Measurements from ENCODE around the gene CYTH1. TPM values are rescaled to one million over a fixed set of nuclear protein-coding genes. Genes with fewer than 3 reads are reported as not detected.
"Not testable (repeated sequence)": the region's sequence is repeated elsewhere in the genome, so short reads cannot be mapped to it uniquely, and the experiment has no call there.

The CYTH1 gene
- total RNA-seq, 1 donor from 2014 or later: 54.7 TPM

DNA sequence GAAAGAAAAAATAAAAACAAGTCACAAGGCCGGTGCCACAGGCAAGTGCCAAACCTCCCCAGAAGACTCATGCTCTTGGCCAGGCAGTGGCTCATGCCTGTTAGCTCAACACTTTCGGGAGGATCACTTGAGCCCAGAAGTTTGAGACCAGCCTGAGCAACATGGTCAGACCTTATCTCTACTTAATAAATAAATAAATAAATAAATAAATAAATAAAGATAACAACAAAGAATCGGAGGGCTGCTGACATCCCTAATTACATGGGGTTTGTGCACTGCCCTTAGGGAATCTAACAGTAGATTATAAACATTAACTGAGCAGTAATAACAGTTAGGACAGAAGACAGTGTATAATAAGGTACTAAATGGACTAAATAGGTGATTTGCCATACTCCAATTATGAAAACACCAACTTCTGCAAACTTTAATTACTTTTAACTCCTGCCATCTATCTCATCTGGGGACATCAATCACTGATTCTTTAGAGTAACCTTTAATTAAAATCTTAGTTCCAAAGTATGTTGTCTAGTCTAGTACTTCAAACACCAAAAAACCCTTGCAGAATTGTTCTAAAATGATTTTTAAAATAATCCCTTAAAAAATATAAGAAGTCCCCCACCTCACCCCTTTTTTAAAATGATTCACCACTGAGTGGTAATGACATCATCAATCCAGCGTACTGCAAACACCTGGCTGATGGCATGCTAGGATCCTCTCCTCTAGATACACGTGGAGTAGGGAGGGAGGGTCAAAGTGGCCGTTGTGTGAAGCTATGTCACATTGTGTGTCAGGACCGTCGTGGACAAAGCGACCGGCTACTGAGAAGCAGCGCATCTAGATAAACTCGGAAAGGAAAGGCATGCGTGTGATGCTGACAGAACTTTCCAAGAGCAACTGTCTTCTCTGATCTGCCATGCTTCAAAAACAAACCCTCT lies 28.5 kb downstream of the CYTH1 start:
- no peak for ATAC-seq

- no peak for ATAC-seq
Observed at GRCh38 chr17:78751447-78752161, 30.5 kb downstream of the CYTH1 start.

DNA sequence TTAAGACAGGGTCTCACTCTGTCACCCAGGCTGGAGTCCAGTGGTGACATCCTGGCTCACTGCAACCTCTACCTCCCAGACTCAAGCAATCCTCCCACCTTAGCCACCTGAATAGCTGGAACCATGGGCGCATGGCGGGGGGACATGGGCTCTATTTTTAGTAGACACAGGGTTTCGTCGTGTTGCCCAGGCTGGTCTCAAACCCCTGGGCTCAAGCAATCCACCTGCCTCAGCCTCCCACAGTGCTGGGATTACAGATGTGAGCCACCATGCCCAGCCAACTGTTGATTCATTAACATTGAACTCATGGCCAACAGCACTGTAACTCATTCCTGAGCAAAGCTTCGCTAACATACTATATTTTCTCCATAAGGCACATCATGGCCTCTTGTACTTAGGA lies 31.1 kb downstream of the CYTH1 start:
- not testable (repeated sequence) for ATAC-seq

DNA sequence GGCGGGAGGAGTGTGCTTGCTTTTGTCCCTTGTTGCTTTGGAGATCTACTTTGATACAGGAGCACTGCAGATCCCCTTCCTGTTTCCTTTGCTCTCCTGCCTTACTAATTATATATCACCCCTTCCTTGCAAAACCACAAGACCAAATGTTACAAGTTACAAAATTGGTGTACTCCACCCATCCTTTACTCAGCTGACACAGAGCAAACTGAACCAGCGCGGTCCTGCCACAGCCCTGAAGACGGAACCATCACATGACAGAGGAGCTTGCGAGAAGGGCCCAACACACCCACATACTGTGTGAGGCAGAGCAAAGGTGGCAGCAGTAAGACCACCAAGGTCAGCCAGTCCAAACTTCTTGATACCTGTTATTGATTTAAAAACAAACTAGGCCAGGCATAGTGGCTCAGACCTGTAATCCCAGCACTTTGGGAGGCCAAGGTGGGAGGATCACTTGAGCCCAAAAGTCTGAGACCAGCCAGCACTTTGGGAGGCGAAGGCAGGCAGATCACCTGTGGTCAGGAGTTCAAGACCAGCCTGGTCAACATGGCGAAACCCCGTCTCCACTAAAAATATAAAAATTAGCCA lies 33.2 kb downstream of the CYTH1 start:
- peak; percentile 89 for ATAC-seq

GRCh38 chr17:78748048-78748729 lies 33.9 kb downstream of the CYTH1 start:
- peak; percentile 46 for ATAC-seq

- peak; percentile 41 for ATAC-seq
Observed at GRCh38 chr17:78747488-78747887, 34.6 kb downstream of the CYTH1 start.

GRCh38 chr17:78746949-78747269 lies 35.2 kb downstream of the CYTH1 start:
- ATAC-seq: no peak

- no peak for ATAC-seq
Observed at GRCh38 chr17:78746263-78746948, 35.7 kb downstream of the CYTH1 start.

DNA sequence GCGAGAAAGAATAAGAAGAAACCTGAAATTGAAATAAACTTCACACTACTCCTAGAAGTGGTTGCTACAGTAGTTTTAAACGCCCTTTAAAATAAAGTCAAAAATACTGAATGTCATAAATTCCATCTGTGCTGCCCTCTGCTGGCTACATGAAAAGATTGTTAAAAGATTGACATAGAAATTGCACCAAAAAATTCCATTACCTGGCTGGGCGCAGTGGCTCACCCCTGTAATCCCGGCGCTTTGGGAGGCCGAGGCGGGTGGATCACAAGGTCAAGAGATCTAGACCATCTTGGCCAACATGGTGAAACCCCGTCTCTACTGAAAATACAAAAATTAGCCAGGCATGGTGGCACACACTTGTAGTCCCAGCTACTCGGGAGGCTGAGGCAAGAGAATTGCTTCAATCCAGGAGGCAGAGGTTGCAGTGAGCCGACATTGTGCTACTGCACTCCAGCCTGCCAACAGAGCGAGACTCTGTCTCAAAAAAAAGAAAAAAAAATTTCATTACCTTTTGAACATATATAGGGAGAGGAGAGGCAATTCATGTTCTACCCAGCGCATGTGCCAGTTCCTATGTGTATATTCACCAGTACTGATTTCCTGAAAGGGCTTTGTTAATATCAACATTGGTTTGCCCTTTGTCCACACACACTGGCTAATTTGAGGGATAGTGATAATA lies 36.5 kb downstream of the CYTH1 start:
- no peak for ATAC-seq

DNA sequence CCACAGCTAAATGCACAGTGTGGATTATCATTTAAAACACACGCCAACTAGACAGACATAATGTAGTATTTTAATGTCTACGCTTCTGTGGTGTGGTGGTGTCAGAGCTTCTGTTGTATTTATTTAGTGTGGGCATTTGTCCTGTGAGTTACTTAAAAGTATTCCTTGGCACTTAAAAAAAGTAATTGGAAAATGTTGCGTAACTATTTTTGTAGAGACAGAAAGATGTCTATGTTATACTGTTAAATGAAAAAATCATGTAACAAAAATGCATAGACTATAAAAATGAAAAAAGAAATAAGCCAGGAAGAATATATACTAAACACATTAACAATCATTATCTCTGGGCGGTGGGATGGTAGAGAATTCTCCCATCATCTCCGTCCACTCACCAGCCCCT lies 39.2 kb downstream of the CYTH1 start:
- no peak for ATAC-seq

DNA sequence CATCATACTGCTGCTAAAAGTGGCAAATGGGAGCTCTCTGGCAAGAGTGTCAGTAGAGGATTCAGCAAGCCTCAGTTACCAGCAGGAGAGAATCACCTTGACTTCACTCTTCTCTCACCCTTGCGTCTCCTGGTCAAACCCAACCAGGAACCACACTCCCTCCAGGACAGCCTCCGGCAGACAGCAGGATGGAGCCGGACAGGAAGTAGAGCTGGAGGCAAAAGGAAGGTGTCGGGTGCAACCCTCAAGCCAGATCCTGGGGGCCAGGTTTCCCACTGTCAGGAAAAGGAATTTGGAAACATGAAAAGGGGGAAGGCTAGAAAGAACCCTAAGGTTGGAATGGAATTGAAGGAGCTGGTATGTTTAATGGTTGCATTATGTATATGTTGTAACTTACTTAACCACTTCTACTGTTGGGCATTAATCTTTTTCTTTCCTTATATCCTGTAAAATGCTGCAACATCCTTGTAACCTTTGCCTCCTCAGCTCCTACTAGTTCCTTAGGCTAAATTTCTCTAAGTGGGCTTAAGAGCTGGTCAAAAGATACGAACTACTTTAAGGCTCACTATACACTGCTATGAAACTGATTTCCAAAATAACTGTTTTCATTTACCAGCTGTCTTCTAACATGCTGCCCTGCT lies 40.3 kb downstream of the CYTH1 start:
- no peak for ATAC-seq

DNA sequence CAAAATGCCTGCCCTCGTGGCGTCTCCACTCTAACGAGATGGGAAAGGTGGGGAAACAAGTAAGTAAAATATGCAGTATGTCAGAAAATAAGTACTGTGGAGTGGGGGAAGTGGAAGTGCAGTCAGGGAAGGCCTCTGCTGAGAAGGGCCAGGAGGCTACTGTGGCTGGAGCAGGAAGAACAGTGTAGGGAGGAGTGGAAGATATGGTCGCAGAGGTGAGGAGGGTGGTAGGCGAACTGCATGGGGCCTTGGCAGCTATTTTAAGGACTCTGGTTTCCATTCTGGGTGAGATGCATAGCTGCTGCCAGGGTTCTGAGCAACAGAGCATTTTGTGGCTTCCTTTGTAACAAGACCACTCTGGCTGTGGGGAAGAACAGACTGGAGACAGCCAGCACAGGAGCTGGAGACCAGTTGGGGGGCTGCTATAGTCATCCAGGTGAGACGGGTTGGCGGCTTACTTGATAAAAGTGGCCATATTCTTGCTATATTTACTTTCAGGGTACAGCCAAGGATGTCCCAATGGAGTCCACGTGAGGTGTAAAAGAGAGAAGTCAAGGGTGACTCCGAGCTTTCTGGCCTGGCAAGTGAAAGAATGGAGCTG lies 42.6 kb downstream of the CYTH1 start:
- no peak for ATAC-seq

GRCh38 chr17:78738698-78739097 lies 43.4 kb downstream of the CYTH1 start:
- no peak for ATAC-seq

DNA sequence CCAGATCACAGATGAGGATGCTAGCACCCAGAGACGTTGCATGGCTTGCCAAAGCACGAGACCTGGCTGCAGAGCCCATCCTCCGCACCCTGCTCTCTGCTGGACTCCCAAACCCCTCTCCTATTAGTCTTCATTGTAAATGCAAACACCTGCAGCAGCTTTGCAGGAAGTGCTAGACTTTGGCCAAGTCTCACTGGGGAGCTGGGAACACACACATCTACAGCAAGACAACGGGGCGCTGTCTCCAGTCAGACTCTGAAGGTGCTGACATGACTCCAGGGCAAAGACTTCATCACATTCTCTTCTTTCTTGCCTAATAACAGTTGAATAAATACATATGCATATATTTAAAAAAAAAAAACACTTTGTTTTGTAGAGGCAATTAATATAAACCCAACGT lies 43.8 kb downstream of the CYTH1 start:
- no peak for ATAC-seq

DNA sequence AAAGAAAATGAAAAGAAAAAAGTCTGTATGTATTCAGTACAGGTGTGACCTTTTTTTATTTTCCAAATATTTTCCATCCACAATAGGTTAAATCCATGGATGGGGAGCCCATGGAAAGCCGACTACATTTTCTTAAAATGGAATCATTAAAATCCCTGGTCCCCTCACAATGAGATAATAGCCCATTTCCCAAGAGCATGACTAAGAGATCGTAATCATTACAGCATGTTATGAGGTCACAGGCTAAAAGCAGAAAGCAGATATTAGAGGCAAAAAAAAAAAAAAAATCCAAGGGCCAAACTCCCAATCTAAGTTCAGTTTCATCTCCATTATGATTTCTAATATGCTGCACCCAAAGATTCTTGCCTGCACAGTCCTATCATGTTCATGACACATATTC lies 44.7 kb downstream of the CYTH1 start:
- no peak for ATAC-seq

DNA sequence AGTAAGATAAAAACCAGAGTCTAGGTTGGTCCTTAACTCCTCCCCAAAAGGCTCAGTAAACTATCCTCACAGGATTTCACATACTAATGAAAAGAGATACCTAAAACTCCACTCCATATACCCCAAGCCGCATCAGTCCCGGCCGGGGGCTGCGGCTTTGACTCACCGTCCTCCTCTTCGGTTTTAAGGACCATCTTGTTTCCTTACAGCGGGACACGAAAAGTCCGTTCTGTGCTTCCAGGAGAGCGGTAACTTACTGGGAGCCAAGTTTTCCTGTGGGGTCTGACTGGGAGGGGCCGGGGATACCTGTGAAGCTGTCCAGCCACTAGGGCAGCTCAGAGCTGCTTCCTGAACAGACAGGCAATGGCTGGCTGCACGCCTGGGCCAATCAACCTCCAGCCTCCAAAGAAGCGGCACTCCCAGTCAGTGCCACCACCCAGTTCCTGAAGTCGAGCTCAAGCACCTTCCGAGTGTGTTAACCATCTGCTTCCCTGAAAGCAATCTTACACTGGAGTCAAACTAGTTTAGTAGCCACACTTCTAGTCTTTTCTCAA lies 45.5 kb downstream of the CYTH1 start:
- ATAC-seq: peak; percentile 93

DNA sequence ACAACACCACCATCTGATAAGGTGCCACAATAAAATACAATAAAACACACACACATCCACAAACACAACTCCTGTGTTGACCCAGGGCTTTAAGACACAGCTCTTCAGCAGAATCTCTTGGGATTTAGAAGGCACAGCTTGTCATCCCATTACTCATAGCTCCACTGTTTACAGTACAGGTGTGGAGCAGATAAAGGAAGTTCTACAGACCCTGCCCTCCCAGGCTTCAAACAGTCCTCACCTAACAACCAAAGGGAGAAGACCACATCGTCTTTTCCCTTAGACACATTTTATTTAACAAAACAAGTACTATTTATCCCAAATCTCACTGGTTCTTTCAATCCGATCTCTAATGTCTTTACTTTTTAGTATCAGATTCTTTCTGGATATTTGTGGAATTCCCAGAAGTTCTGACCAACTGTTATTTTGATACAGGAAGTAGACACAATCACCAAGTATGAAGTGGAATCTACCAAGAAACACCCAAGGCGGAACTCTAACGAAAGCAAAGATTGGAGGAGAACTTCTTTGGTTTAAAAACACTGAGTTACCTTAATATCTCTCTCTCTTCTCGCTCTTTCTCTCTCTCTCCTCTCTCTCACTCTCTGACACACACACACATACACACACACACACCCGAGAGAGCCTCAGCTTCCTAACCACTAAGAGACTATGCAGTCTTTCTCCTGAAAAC lies 46.1 kb downstream of the CYTH1 start:
- peak; percentile 87 for ATAC-seq

DNA sequence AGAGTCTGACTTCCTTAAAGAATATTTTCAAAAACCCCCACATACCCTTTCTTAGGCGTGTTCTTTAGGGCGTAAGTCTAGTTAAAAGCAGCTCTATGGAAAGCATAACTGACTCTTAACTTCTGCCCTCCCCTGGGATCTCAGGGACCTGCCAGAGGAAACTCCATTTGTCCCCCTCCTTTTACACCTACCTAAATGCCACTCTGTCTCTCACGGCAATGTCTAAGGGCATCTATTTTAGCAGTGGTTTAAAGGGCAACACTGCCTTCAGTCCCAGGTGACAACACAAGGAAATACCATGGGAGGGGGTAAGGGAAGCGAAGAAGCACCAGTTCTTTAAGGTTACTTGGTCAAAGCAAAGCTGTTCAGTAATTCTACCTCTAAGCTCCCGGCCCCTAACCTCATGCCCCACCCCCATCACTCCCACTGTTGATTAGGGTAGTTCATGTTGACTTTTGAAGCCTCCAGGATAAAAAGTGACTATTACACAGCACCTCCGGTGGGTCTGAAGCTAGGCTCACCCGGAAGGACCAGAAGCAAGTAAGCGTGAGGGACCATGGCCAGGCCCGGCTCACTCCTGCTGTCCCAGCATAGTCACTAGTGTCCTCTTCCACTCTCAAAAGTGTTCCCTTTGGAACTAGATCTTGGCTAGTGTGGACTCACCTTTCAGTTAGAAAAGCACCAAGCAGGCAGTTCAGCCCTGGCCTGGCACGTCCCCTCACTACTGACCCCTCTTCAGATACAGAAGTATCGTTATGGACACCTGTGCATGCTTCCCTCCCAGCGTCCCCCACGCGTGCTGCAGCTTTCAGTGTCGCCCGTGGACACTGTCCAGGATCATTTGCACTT lies 47.1 kb downstream of the CYTH1 start:
- ATAC-seq: peak; percentile 1

DNA sequence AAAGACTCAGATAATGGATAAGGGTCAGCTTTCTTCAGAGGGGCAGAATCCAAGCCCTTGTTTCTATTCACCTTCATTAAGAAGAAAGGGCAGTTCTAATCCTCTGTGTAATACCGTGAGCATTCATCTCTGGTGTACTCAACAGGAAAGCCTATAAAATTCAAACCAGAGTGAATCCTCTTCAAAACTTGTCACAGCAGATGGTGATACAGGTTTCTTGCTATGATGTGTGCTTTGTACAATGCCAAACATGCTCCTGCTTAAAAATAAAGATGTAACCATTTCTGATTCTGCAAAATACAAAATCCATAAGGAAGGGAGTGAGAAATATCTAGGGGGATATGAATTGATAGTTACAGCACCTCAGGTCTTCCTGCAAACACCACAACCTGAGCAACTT lies 49.7 kb downstream of the CYTH1 start:
- ATAC-seq: no peak
